Esophagus muscularis mucosa (tissue), 4 donors: ENCODE results near the gene ERH. TPM values are rescaled to one million over a fixed set of nuclear protein-coding genes. Genes with fewer than 3 reads are reported as not detected.

Experiments used
- DNase-seq: peaks from one replicate; pipeline ENCODE4 v3.0.0-alpha.2; 2017; ENCODE audit errors: extremely low spot score
- H3K27ac ChIP-seq, 4 donors: fragments of 200-600 bp; sonication (generic); replicated peaks in 1 of 4; 1 replicate in 3 of 4; 2 replicates in 1 of 4; pipeline ENCODE4 v1.5.1; 2016 to 2019; ENCODE audit warnings: mild to moderate bottlenecking in 1 of 4
- H3K27me3 ChIP-seq, 4 donors: fragments of 200-600 bp; sonication (generic); one replicate each; pipeline versions ENCODE4 v1.5.1 to v1.6.0; 2016 to 2019
- H3K36me3 ChIP-seq, 4 donors: fragments of 200-600 bp; sonication (generic); one replicate each; pipeline ENCODE4 v1.5.1; 2016 to 2019
- H3K4me1 ChIP-seq, 4 donors: fragments of 200-600 bp; sonication (generic); one replicate each; pipeline ENCODE4 v1.5.1; 2016 to 2019
- H3K4me3 ChIP-seq, 4 donors: fragments of 200-600 bp; sonication (generic); 1 replicate in 2 of 4; 2 replicates in 2 of 4; pipeline ENCODE4 v1.5.1; 2016 to 2019; ENCODE audit warnings: mild to moderate bottlenecking in 4 of 4, moderate library complexity in 1 of 4
- H3K9me3 ChIP-seq, 4 donors: fragments of 200-600 bp; sonication (generic); 1 replicate in 3 of 4; 2 replicates in 1 of 4; pipeline ENCODE4 v1.5.1; 2016 to 2019
- CTCF ChIP-seq, 3 experiments: fragments of 200-600 bp in 2 of 3; fragments of 450-650 bp in 1 of 3; sonication (generic) in 2 of 3; IDR thresholded peaks; one replicate each; pipeline ENCODE4 v1.5.1; 2017 to 2019; ENCODE audit warnings: antibody characterized with exemption in 3 of 3, mild to moderate bottlenecking in 2 of 3, moderate library complexity in 1 of 3
- EP300 ChIP-seq: sonication (generic); formaldehyde crosslinking; IDR thresholded peaks from one replicate; pipeline ENCODE4 v1.6.1; 2017; ENCODE audit warnings: antibody characterized with exemption
- POLR2A ChIP-seq: fragments of 450-650 bp; IDR thresholded peaks from one replicate; pipeline ENCODE4 v1.6.1; 2017; ENCODE audit warnings: antibody characterized with exemption, moderate library complexity, mild to moderate bottlenecking, low read depth
- POLR2AphosphoS5 ChIP-seq, 2 donors: sonication (generic); formaldehyde crosslinking; IDR thresholded peaks; one replicate each; pipeline ENCODE4 v1.6.1; 2017; ENCODE audit warnings: antibody characterized with exemption in 2 of 2
- WGBS: methylation state at CpG from one replicate; pipeline ENCODE4 v1.1.5; 2018; 5-methylcytosine and 5-hydroxymethylcytosine counted together
- intact Hi-C: fragments of 100-400 bp; cut with DNase I; formaldehyde crosslinking; loops from one replicate; pipeline ENCODE4 v1.15.1; 2023
- total RNA-seq, 4 donors: library from RNA; depleted of rRNA; stranded (reverse); fragments of >200 nt; gene quantifications; one replicate each; pipeline versions ENCODE4 v1.1.0 to v1.2.1, GENCODE V29; 2016

Gene ERH
- total RNA-seq, 4 donors from 2014 or later = 43.1 to 92.6 (median 64.2) TPM

DNA sequence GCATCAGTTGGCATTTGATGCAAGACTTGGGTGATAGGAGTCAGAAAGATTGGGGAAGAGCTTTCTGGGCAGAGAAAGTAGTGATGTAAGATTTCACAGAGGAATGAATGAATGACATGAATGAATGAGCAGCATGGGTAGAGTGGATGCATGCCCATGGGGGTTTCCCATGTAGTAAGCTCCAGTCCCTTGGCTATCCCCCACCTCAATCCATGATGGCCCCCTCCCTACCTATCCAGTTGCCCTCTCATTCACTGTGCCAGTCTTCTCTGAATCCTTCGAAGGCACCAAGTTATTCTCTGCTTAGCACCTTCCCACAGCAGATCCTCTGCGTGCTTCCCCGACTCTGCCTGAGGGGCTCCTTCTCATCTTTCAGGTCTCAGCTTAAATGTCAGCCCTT, 32.0 kb downstream of the ERH start:
- no peak for DNase-seq
- Histone ChIP-seq H3K4me3 (no peak overlapping the region), H3K27ac (no peak overlapping the region), H3K27me3 (no peaks in the 10 kb centered on the region), H3K4me1 (peaks cover 0 to 8% (median 0%) of the 10 kb centered on the region in 4 donors), H3K36me3 (no peaks in the 10 kb centered on the region), H3K9me3 (no peaks in the 10 kb centered on the region)
- no peak for TF ChIP-seq POLR2A
- TF ChIP-seq EP300 = no peak
- no peak for TF ChIP-seq POLR2AphosphoS5 (IDR thresholded peaks at IDR 0.05)
- TF ChIP-seq CTCF (IDR thresholded peaks at IDR 0.05) = no peak
- intact Hi-C loops = no loop called here
- 68% methylated on average over 3 of the region's 3 CpGs for WGBS

DNA sequence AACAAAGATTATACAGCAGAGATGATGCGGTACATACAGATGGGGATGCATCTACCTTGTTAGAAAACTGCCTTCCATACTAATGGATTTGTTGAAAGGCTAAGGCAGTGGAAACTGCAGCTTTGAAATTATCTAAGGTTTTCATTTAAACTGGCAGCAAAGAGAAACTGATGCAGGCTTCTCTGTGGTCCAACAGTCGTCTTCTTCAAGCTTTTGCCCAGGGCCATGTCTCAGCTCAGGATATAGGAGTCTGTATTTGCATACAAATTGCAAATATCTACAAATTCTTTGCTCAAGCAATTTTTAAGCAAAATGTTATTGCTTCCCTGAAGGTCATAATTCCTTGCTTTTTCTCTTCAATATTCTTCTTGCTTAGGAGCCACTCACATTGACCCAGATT, 33.7 kb downstream of the ERH start:
- H3K9me3 ChIP-seq = no peaks in the 10 kb centered on the region
- 79% methylated on average over 2 of the region's 2 CpGs for WGBS
- intact Hi-C loops = loop anchor here (5.0 kb wide), 1 partner anchor 122 kb away; no protein-coding TSS in a partner anchor
- no peaks in the 10 kb centered on the region for H3K27me3 ChIP-seq
- peaks cover 0 to 8% (median 0%) of the 10 kb centered on the region in 4 donors for H3K4me1 ChIP-seq
- TF ChIP-seq POLR2AphosphoS5 (IDR thresholded peaks at IDR 0.05) (no peak), CTCF (IDR thresholded peaks at IDR 0.05) (no peak), POLR2A (no peak), EP300 (no peak)
- no peaks in the 10 kb centered on the region for H3K36me3 ChIP-seq
- no peak for DNase-seq
- no peak overlapping the region for H3K4me3 ChIP-seq
- no peak overlapping the region for H3K27ac ChIP-seq

GRCh38 chr14:69363964-69364363, 34.1 kb downstream of the ERH start:
- Histone ChIP-seq H3K4me3 (no peak overlapping the region), H3K4me1 (peaks cover 0 to 8% (median 0%) of the 10 kb centered on the region in 4 donors), H3K36me3 (no peaks in the 10 kb centered on the region), H3K27ac (no peak overlapping the region), H3K27me3 (no peaks in the 10 kb centered on the region), H3K9me3 (no peaks in the 10 kb centered on the region)
- TF ChIP-seq CTCF (IDR thresholded peaks at IDR 0.05) = no peak
- no peak for TF ChIP-seq POLR2A
- 94% methylated on average over 3 of the region's 4 CpGs for WGBS
- intact Hi-C loops = loop anchor here (5.0 kb wide), 1 partner anchor 122 kb away; no protein-coding TSS in a partner anchor
- DNase-seq = no peak

DNA sequence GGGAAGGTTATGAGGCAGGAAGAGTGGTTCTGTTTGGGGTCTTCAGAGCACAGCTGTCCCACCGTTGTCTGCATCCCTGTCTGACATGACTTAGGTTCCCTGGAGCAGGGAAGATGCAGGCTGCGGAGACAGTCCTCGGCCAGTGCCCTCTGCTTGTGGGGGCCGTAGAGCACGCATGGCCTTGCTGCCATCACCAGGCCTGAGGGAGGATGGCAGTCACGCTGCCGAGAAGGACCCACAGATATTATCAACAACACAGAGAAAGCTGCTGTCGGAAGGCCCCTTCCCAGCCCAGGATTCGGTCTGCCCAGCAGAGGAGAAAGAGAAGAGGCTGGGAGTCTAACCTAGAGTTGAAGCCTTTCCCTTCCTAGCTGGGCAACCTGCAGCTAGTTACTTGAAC, 35.0 kb downstream of the ERH start:
- no peak for DNase-seq
- Histone ChIP-seq H3K36me3 (no peaks in the 10 kb centered on the region), H3K4me1 (peaks cover 0 to 8% (median 0%) of the 10 kb centered on the region in 4 donors), H3K4me3 (no peak overlapping the region), H3K9me3 (no peaks in the 10 kb centered on the region), H3K27ac (no peak overlapping the region), H3K27me3 (no peaks in the 10 kb centered on the region)
- 10% methylated on average over 9 of the region's 9 CpGs for WGBS
- intact Hi-C loops = loop anchor here (5.0 kb wide), 1 partner anchor 121 kb away; no protein-coding TSS in a partner anchor
- no peak for TF ChIP-seq POLR2AphosphoS5 (IDR thresholded peaks at IDR 0.05)
- peak; percentile 25 to 48 (median 31) for TF ChIP-seq CTCF (IDR thresholded peaks at IDR 0.05)

- H3K27me3 ChIP-seq = no peaks in the 10 kb centered on the region
- no peaks in the 10 kb centered on the region for H3K9me3 ChIP-seq
- no peak for TF ChIP-seq POLR2A
- TF ChIP-seq CTCF (IDR thresholded peaks at IDR 0.05) = no peak
- no peak for TF ChIP-seq EP300
- no peak for TF ChIP-seq POLR2AphosphoS5 (IDR thresholded peaks at IDR 0.05)
- H3K4me3 ChIP-seq = no peak overlapping the region
- peaks cover 6 to 16% (median 8%) of the 10 kb centered on the region in 4 donors for H3K4me1 ChIP-seq
- H3K27ac ChIP-seq = no peak overlapping the region
- intact Hi-C loops = loop anchor here (5.0 kb wide), 1 partner anchor 118 kb away; no protein-coding TSS in a partner anchor
- no peaks in the 10 kb centered on the region for H3K36me3 ChIP-seq
- DNase-seq = no peak
- 91% methylated on average over 6 of the region's 7 CpGs for WGBS
Measured at GRCh38 chr14:69360438-69361108, 37.5 kb downstream of the ERH start.
